Transverse colon (tissue), 4 donors: ENCODE measurements around the gene FBXL13. TPM values are rescaled to one million over a fixed set of nuclear protein-coding genes. Genes with fewer than 3 reads are reported as not detected.

Experiments
- DNase-seq: peaks from one replicate; pipeline ENCODE4 v3.0.0-alpha.2; 2019
- H3K27ac ChIP-seq, 4 donors: fragments of 200-600 bp; sonication (generic); 2 replicates each; pipeline ENCODE4 v1.5.1; 2016 to 2018; ENCODE audit warnings: inconsistent platforms in 4 of 4
- H3K27me3 ChIP-seq: fragments of 200-600 bp; sonication (generic); 2 replicates; pipeline ENCODE4 v1.5.1; 2017; ENCODE audit warnings: inconsistent platforms
- H3K36me3 ChIP-seq, 4 donors: fragments of 200-600 bp; sonication (generic); 2 replicates each; pipeline ENCODE4 v1.5.1; 2017 to 2019; ENCODE audit warnings: inconsistent platforms in 4 of 4
- H3K4me1 ChIP-seq, 4 donors: fragments of 200-600 bp; sonication (generic); 2 replicates each; pipeline ENCODE4 v1.5.1; 2017 to 2020; ENCODE audit warnings: inconsistent platforms in 4 of 4
- H3K4me3 ChIP-seq, 4 donors: fragments of 200-600 bp; sonication (generic); 1 replicate in 1 of 4; 2 replicates in 3 of 4; pipeline versions ENCODE4 v1.5.1 to v1.6.1; 2017 to 2019; ENCODE audit warnings: inconsistent platforms in 4 of 4
- H3K9me3 ChIP-seq, 2 donors: fragments of 200-600 bp; sonication (generic); 2 replicates each; pipeline ENCODE4 v1.5.1; 2017 to 2019; ENCODE audit warnings: inconsistent platforms in 2 of 2
- CTCF ChIP-seq, 5 experiments: fragments of 200-600 bp in 3 of 5; fragments of 450-650 bp in 2 of 5; sonication (generic) in 3 of 5; IDR thresholded peaks; 1 replicate in 2 of 5; 2 replicates in 3 of 5; pipeline ENCODE4 v1.5.1; 2016 to 2017; ENCODE audit warnings: antibody characterized with exemption in 5 of 5, inconsistent platforms in 3 of 5, mild to moderate bottlenecking in 2 of 5, moderate library complexity in 1 of 5
- EP300 ChIP-seq: sonication (generic); formaldehyde crosslinking; IDR thresholded peaks from one replicate; pipeline ENCODE4 v1.6.1; 2017; ENCODE audit warnings: antibody characterized with exemption, low read depth
- POLR2A ChIP-seq: fragments of 450-650 bp; IDR thresholded peaks from one replicate; pipeline ENCODE4 v1.6.1; 2016; ENCODE audit warnings: antibody characterized with exemption, mild to moderate bottlenecking, moderate library complexity
- POLR2AphosphoS5 ChIP-seq, 3 donors: sonication (generic); formaldehyde crosslinking; IDR thresholded peaks; one replicate each; pipeline ENCODE4 v1.6.1; 2016; ENCODE audit warnings: antibody characterized with exemption in 3 of 3
- WGBS, 2 donors: methylation state at CpG; one replicate each; pipeline ENCODE4 v1.1.5; 2018; ENCODE audit warnings: low coverage in 1 of 2; 5-methylcytosine and 5-hydroxymethylcytosine counted together
- in situ Hi-C, 4 donors: fragments of 200-750 bp; cut with MboI; loops; one replicate each; pipeline versions ENCODE4 v1.15.0 to v1.15.1; 2017; ENCODE audit warnings: low sequenced_read_pairs in 3 of 4, low pct_ligation_motif_present in 1 of 4, low pct_unique_long_range_greater_than_20kb in 1 of 4
- intact Hi-C: fragments of 100-400 bp; cut with DNase I; formaldehyde crosslinking; loops from one replicate; pipeline ENCODE4 v1.15.1; 2023; ENCODE audit warnings: low total_unique reads
- total RNA-seq, 4 donors: library from RNA; depleted of rRNA; stranded (reverse); fragments of >200 nt; gene quantifications; one replicate each; pipeline ENCODE4 v1.1.0, GENCODE V29; 2016

Gene FBXL13
- total RNA-seq, 4 donors from 2014 or later = 0.96 to 6.8 (median 1.9) TPM; not detected in 1

GRCh38 chr7:102860351-102860811, 214.2 kb downstream of the FBXL13 start:
- TF ChIP-seq POLR2A = no peak
- Histone ChIP-seq H3K9me3 (no peaks in the 10 kb centered on the region), H3K4me1 (peaks cover 0 to 11% (median 4%) of the 10 kb centered on the region in 4 donors), H3K4me3 (no peak overlapping the region), H3K36me3 (no peaks in the 10 kb centered on the region), H3K27ac (no peak overlapping the region), H3K27me3 (no peaks in the 10 kb centered on the region)
- WGBS, 2 donors = 68 to 87% methylated on average over 2 to 3 of the region's 3 CpGs
- intact Hi-C loops (no loop called here), in situ Hi-C loops (no loop called here)
- DNase-seq = no peak

- Histone ChIP-seq H3K4me1 (peaks cover 0 to 11% (median 4%) of the 10 kb centered on the region in 4 donors), H3K36me3 (no peaks in the 10 kb centered on the region), H3K9me3 (no peaks in the 10 kb centered on the region), H3K27me3 (no peaks in the 10 kb centered on the region), H3K27ac (no peak overlapping the region), H3K4me3 (no peak overlapping the region)
- in situ Hi-C loops = no loop called here
- intact Hi-C loops = no loop called here
- no peak for DNase-seq
- WGBS, 2 donors = 69 to 75% methylated on average over 3 of the region's 3 CpGs
- TF ChIP-seq EP300 (no peak), POLR2AphosphoS5 (IDR thresholded peaks at IDR 0.05) (no peak), CTCF (IDR thresholded peaks at IDR 0.05) (no peak), POLR2A (no peak)
Observed at GRCh38 chr7:102859799-102860125, 214.8 kb downstream of the FBXL13 start.

GRCh38 chr7:102859084-102859798, 215.4 kb downstream of the FBXL13 start:
- no peak for DNase-seq
- no peak for TF ChIP-seq POLR2A
- no peak for TF ChIP-seq EP300
- no peak for TF ChIP-seq POLR2AphosphoS5 (IDR thresholded peaks at IDR 0.05)
- TF ChIP-seq CTCF (IDR thresholded peaks at IDR 0.05) = no peak
- peaks cover 0 to 11% (median 4%) of the 10 kb centered on the region in 4 donors for H3K4me1 ChIP-seq
- H3K4me3 ChIP-seq = no peak overlapping the region
- no peaks in the 10 kb centered on the region for H3K36me3 ChIP-seq
- intact Hi-C loops (no loop called here), in situ Hi-C loops (no loop called here)
- WGBS, 2 donors = 46 to 63% methylated on average over 1 to 4 of the region's 4 CpGs
- no peaks in the 10 kb centered on the region for H3K9me3 ChIP-seq
- no peaks in the 10 kb centered on the region for H3K27me3 ChIP-seq
- H3K27ac ChIP-seq = peak overlapping the region in 1 of 4 donors; percentile 2

- no peaks in the 10 kb centered on the region for H3K36me3 ChIP-seq
- peaks cover 0 to 11% (median 4%) of the 10 kb centered on the region in 4 donors for H3K4me1 ChIP-seq
- intact Hi-C loops (no loop called here), in situ Hi-C loops (no loop called here)
- no peak for DNase-seq
- H3K4me3 ChIP-seq = no peak overlapping the region
- no peak overlapping the region for H3K27ac ChIP-seq
- H3K9me3 ChIP-seq = no peaks in the 10 kb centered on the region
- H3K27me3 ChIP-seq = no peaks in the 10 kb centered on the region
- TF ChIP-seq EP300 = no peak
- TF ChIP-seq POLR2AphosphoS5 (IDR thresholded peaks at IDR 0.05) = no peak
- no peak for TF ChIP-seq POLR2A
- no peak for TF ChIP-seq CTCF (IDR thresholded peaks at IDR 0.05)
Observed at GRCh38 chr7:102856036-102856435, 218.6 kb downstream of the FBXL13 start.

- intact Hi-C loops (no loop called here), in situ Hi-C loops (no loop called here)
- DNase-seq = no peak
- no peaks in the 10 kb centered on the region for H3K4me1 ChIP-seq
- no peak overlapping the region for H3K4me3 ChIP-seq
- 90% methylated on average over 3 of the region's 3 CpGs for WGBS, 2 donors
- H3K36me3 ChIP-seq = no peaks in the 10 kb centered on the region
- TF ChIP-seq CTCF (IDR thresholded peaks at IDR 0.05) (no peak), POLR2A (no peak), POLR2AphosphoS5 (IDR thresholded peaks at IDR 0.05) (no peak), EP300 (no peak)
- H3K27ac ChIP-seq = no peak overlapping the region
- H3K9me3 ChIP-seq = no peaks in the 10 kb centered on the region
- H3K27me3 ChIP-seq = no peaks in the 10 kb centered on the region
Observed at GRCh38 chr7:102849538-102849937, 225.1 kb downstream of the FBXL13 start.
